Loucy (cell line): Measurements from ENCODE around the gene CELSR2.

Experiments
- EZH2phosphoT487 ChIP-seq: fragments of 200-600 bp; IDR thresholded peaks from 2 replicates; pipeline ENCODE4 v1.6.1; 2018; ENCODE audit warnings: antibody characterized with exemption, mild to moderate bottlenecking, moderate library complexity, borderline replicate concordance
- TF ChIP-seq, protein P1 (sequence below): fragments of 200-600 bp; sonication (generic); conservative IDR thresholded peaks from 2 replicates; pipeline ENCODE4 v1.5.1; 2014; ENCODE audit warnings: mild to moderate bottlenecking, antibody characterized with exemption, low read length

DNA sequence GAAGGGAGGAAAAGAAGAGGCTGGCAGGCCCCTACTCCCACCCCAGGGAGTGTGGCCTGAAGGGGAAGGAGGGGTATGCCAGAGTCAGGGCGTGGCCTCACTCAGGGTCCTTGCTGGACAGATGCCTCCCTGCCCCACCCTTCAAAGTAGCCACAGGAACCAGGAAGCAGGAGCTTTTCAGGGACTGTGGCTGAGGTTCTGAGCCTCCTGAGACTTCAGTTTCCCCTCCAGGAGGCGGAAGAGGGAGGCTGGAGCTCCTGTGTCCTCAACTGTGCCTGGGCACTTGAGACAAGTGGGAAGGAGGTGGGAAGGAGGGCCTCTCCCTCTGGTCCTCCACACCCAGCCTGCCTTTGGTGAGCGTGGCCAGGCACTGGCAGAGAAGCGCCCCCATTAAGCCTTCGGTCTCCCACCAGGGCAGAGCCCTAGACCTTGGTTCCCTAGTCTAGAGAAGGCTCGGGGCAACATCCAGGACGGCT, 5.3 kb downstream of the CELSR2 start:
- TF ChIP-seq, protein P1, sequence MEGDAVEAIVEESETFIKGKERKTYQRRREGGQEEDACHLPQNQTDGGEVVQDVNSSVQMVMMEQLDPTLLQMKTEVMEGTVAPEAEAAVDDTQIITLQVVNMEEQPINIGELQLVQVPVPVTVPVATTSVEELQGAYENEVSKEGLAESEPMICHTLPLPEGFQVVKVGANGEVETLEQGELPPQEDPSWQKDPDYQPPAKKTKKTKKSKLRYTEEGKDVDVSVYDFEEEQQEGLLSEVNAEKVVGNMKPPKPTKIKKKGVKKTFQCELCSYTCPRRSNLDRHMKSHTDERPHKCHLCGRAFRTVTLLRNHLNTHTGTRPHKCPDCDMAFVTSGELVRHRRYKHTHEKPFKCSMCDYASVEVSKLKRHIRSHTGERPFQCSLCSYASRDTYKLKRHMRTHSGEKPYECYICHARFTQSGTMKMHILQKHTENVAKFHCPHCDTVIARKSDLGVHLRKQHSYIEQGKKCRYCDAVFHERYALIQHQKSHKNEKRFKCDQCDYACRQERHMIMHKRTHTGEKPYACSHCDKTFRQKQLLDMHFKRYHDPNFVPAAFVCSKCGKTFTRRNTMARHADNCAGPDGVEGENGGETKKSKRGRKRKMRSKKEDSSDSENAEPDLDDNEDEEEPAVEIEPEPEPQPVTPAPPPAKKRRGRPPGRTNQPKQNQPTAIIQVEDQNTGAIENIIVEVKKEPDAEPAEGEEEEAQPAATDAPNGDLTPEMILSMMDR: no peak
- TF ChIP-seq EZH2phosphoT487: no peak
